ENCODE results near the gene DUSP10. TPM values are rescaled to one million over a fixed set of nuclear protein-coding genes. Genes with fewer than 3 reads are reported as not detected.

The DUSP10 gene
- total RNA-seq, 4 donors from 2014 or later: 1.6 to 7.2 (median 4.9) TPM

DNA sequence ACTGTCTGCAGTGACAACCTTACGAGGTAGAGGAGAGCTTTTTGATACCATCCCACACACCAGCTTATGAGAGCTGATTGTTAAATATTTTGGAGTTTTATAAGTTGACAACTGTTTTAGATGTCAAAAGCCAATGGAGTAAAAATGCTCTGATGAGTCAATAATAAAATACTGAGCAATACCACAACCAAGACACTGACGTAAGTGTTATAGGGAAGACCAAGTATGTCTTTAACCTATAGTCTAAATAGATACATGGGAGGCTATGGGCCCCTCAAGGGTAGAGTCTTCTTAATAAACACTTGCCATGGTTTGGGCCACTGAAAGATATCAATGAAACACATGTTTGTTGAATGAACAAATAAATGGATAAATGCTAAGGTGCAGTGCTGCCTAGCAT lies 49.2 kb downstream of the DUSP10 start:
- 57 to 73% methylated on average over 2 of the region's 2 CpGs for WGBS, 2 donors (ENCODE audit: low coverage in 1 of 2)
- Histone ChIP-seq H3K9me3 (no peaks in the 10 kb centered on the region), H3K27ac (no peak overlapping the region), H3K4me1 (no peaks in the 10 kb centered on the region), H3K4me3 (no peak overlapping the region), H3K27me3 (no peaks in the 10 kb centered on the region), H3K36me3 (no peaks in the 10 kb centered on the region)
- in situ Hi-C loops (cut with MboI; ENCODE audit: low pct_ligation_motif_present in 1 of 4, low pct_unique_long_range_greater_than_20kb in 1 of 4, low sequenced_read_pairs in 3 of 4): no loop called here
- TF ChIP-seq POLR2AphosphoS5 (IDR thresholded peaks at IDR 0.05) (no peak), POLR2A (IDR thresholded peaks at IDR 0.05) (no peak), EP300 (IDR thresholded peaks at IDR 0.05; ENCODE audit: low read depth) (no peak)
- TF ChIP-seq, protein P1, sequence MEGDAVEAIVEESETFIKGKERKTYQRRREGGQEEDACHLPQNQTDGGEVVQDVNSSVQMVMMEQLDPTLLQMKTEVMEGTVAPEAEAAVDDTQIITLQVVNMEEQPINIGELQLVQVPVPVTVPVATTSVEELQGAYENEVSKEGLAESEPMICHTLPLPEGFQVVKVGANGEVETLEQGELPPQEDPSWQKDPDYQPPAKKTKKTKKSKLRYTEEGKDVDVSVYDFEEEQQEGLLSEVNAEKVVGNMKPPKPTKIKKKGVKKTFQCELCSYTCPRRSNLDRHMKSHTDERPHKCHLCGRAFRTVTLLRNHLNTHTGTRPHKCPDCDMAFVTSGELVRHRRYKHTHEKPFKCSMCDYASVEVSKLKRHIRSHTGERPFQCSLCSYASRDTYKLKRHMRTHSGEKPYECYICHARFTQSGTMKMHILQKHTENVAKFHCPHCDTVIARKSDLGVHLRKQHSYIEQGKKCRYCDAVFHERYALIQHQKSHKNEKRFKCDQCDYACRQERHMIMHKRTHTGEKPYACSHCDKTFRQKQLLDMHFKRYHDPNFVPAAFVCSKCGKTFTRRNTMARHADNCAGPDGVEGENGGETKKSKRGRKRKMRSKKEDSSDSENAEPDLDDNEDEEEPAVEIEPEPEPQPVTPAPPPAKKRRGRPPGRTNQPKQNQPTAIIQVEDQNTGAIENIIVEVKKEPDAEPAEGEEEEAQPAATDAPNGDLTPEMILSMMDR (IDR thresholded peaks at IDR 0.05): no peak
- DNase-seq: no peak
- intact Hi-C loops (cut with DNase I; ENCODE audit: low total_unique reads): no loop called here

DNA sequence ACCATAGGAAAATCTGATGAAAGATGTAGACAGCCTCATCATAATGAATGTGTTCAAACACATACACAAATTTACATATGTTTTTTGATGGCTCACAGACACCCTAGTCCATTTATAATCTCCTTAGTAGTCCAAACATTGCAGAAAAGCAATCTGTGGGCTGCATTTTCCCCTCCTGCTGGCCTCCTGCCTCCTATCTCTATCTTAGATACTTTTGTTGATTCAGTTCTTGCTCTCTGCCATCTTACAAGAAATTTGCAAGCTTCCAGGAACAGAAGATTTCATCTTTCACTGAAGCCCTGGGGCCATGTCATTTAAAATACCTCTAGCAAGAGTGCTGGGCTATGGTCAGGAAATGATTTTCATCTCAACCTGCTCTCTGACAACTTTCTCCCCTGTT lies 50.6 kb downstream of the DUSP10 start:
- H3K4me1 ChIP-seq: no peaks in the 10 kb centered on the region
- in situ Hi-C loops (cut with MboI; ENCODE audit: low pct_ligation_motif_present in 1 of 4, low pct_unique_long_range_greater_than_20kb in 1 of 4, low sequenced_read_pairs in 3 of 4) (no loop called here), intact Hi-C loops (cut with DNase I; ENCODE audit: low total_unique reads) (no loop called here)
- DNase-seq: no peak
- H3K27me3 ChIP-seq: no peaks in the 10 kb centered on the region
- H3K36me3 ChIP-seq: no peaks in the 10 kb centered on the region
- no peak for TF ChIP-seq POLR2AphosphoS5 (IDR thresholded peaks at IDR 0.05)
- no peak for TF ChIP-seq EP300 (IDR thresholded peaks at IDR 0.05; ENCODE audit: low read depth)
- TF ChIP-seq POLR2A (IDR thresholded peaks at IDR 0.05): no peak
- TF ChIP-seq, protein P1 (IDR thresholded peaks at IDR 0.05): no peak
- no peak overlapping the region for H3K27ac ChIP-seq
- H3K9me3 ChIP-seq: no peaks in the 10 kb centered on the region
- H3K4me3 ChIP-seq: no peak overlapping the region

DNA sequence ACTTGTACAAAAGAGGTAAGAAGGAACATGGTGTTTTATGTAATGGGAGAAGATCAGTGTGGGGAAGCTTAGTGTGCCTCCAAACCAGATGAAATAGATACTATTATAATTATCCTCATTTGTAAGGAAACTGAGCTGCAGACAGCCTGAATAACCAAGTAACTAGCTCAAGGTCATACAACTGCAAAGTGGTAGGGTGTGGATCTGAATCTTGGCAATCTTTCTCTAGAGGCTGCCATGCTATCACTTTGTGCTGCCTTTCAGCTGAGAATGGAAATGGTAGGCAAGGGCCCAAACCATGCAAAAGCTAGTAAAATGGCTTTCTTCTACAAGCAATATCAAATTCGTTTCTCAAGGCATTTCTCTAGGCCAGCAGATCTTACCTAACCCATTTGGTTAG lies 51.0 kb downstream of the DUSP10 start:
- Histone ChIP-seq H3K36me3 (no peaks in the 10 kb centered on the region), H3K27ac (no peak overlapping the region), H3K9me3 (no peaks in the 10 kb centered on the region), H3K4me3 (no peak overlapping the region), H3K4me1 (no peaks in the 10 kb centered on the region), H3K27me3 (no peaks in the 10 kb centered on the region)
- DNase-seq: no peak
- WGBS, 2 donors (ENCODE audit: low coverage in 1 of 2): 80 to 82% methylated on average over 1 of the region's 1 CpG
- intact Hi-C loops (cut with DNase I; ENCODE audit: low total_unique reads) (no loop called here), in situ Hi-C loops (cut with MboI; ENCODE audit: low pct_ligation_motif_present in 1 of 4, low pct_unique_long_range_greater_than_20kb in 1 of 4, low sequenced_read_pairs in 3 of 4) (no loop called here)
- TF ChIP-seq, protein P1 (IDR thresholded peaks at IDR 0.05): no peak
- TF ChIP-seq POLR2A (IDR thresholded peaks at IDR 0.05) (no peak), POLR2AphosphoS5 (IDR thresholded peaks at IDR 0.05) (no peak), EP300 (IDR thresholded peaks at IDR 0.05; ENCODE audit: low read depth) (no peak)

DNA sequence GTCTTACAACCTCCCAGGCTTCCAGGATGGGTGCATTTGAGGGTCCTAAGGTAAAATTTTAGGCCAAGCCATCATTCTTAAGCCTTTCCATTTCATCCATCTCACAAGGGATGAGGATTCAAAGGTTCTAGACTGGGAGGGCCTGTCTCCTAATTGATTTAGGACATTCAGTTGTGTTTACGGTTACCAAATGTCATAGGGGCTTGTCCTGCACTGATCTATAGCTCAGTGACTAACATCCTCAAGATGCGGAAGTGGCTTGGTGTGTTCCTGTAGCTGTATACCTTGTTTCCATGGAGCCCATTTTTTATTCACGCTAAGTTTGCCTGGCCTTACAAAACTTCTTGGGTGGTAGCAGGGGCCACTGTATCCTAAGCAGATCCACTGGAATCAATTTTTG lies 52.8 kb downstream of the DUSP10 start:
- 95% methylated on average over 3 of the region's 3 CpGs; no CpG with 5 or more reads in 1 of the 2 donors for WGBS, 2 donors (ENCODE audit: low coverage in 1 of 2)
- Histone ChIP-seq H3K4me1 (no peaks in the 10 kb centered on the region), H3K27me3 (no peaks in the 10 kb centered on the region), H3K4me3 (no peak overlapping the region), H3K36me3 (no peaks in the 10 kb centered on the region), H3K27ac (no peak overlapping the region), H3K9me3 (no peaks in the 10 kb centered on the region)
- TF ChIP-seq POLR2A (IDR thresholded peaks at IDR 0.05) (no peak), EP300 (IDR thresholded peaks at IDR 0.05; ENCODE audit: low read depth) (no peak), POLR2AphosphoS5 (IDR thresholded peaks at IDR 0.05) (no peak)
- TF ChIP-seq, protein P1 (IDR thresholded peaks at IDR 0.05): no peak
- in situ Hi-C loops (cut with MboI; ENCODE audit: low pct_ligation_motif_present in 1 of 4, low pct_unique_long_range_greater_than_20kb in 1 of 4, low sequenced_read_pairs in 3 of 4) (no loop called here), intact Hi-C loops (cut with DNase I; ENCODE audit: low total_unique reads) (no loop called here)
- DNase-seq: no peak
